HG03066 (cell line): ENCODE results near the gene NFYC.
A peak's percentile ranks its signal among the peaks of the same experiment; 100 is the strongest.

Source experiments
- ATAC-seq: cut with Tn5 transposase; IDR thresholded peaks from one replicate; pipeline ENCODE4 v1.9.1; 2021; ENCODE audit warnings: low read depth; ENCODE audit not compliant: unreplicated experiment

NFYC gene

GRCh38 chr1:40817791-40818263, 126.3 kb downstream of the NFYC start:
- no peak for ATAC-seq

- ATAC-seq, result peak; percentile 83
Observed at GRCh38 chr1:40818264-40818961, 126.9 kb downstream of the NFYC start.

- no peak for ATAC-seq
Observed at GRCh38 chr1:40819101-40819500, 127.6 kb downstream of the NFYC start.

- no peak for ATAC-seq
Observed at GRCh38 chr1:40820251-40820797, 128.8 kb downstream of the NFYC start.
